ENCODE measurements around the gene DCHS2. TPM values are rescaled to one million over a fixed set of nuclear protein-coding genes. Genes with fewer than 3 reads are reported as not detected.

DCHS2 gene
- total RNA-seq, 1 donor from 2014 or later = not detected

- Histone ChIP-seq H3K4me1 (no peaks in the 10 kb centered on the region), H3K36me3 (no peaks in the 10 kb centered on the region), H3K4me3 (no peak overlapping the region), H3K27ac (no peak overlapping the region), H3K27me3 (no peaks in the 10 kb centered on the region), H3K9me3 (no peaks in the 10 kb centered on the region)
- no peak for TF ChIP-seq CTCF (IDR thresholded peaks at IDR 0.05)
- intact Hi-C loops (cut with DNase I) = no loop called here
- no peak for DNase-seq (ENCODE audit: low spot score in 2 of 2)
Measured at GRCh38 chr4:154511548-154511947, 19.9 kb upstream of the DCHS2 start.

- no peaks in the 10 kb centered on the region for H3K9me3 ChIP-seq
- no peaks in the 10 kb centered on the region for H3K27me3 ChIP-seq
- intact Hi-C loops (cut with DNase I) = loop anchor here (2.0 kb wide), 1 partner anchor 176 kb away; no protein-coding TSS in a partner anchor
- no peak overlapping the region for H3K4me3 ChIP-seq
- DNase-seq (ENCODE audit: low spot score in 2 of 2) = no peak
- TF ChIP-seq CTCF (IDR thresholded peaks at IDR 0.05) = no peak
- H3K4me1 ChIP-seq = no peaks in the 10 kb centered on the region
- H3K36me3 ChIP-seq = no peaks in the 10 kb centered on the region
- no peak overlapping the region for H3K27ac ChIP-seq
Measured at GRCh38 chr4:154507156-154507555, 15.6 kb upstream of the DCHS2 start.

- intact Hi-C loops (cut with DNase I) = loop anchor here (2.0 kb wide), 1 partner anchor 175 kb away; no protein-coding TSS in a partner anchor
- no peaks in the 10 kb centered on the region for H3K4me1 ChIP-seq
- DNase-seq (ENCODE audit: low spot score in 2 of 2) = no peak
Measured at GRCh38 chr4:154506253-154506652, 14.7 kb upstream of the DCHS2 start.

GRCh38 chr4:154503598-154503997 lies 12.0 kb upstream of the DCHS2 start:
- no peaks in the 10 kb centered on the region for H3K9me3 ChIP-seq
- peak in 2 of 3 experiments; percentile 12 to 35 for TF ChIP-seq CTCF (IDR thresholded peaks at IDR 0.05)
- H3K27ac ChIP-seq = no peak overlapping the region
- no peak overlapping the region for H3K4me3 ChIP-seq
- no peaks in the 10 kb centered on the region for H3K4me1 ChIP-seq
- intact Hi-C loops (cut with DNase I) = no loop called here
- no peaks in the 10 kb centered on the region for H3K27me3 ChIP-seq
- H3K36me3 ChIP-seq = no peaks in the 10 kb centered on the region
- DNase-seq (ENCODE audit: low spot score in 2 of 2) = no peak

More at GRCh38 chr4:154506253-154506652, 14.7 kb upstream of the DCHS2 start:
- H3K27me3 ChIP-seq = no peaks in the 10 kb centered on the region
- no peak overlapping the region for H3K27ac ChIP-seq
- H3K4me3 ChIP-seq = no peak overlapping the region
- no peaks in the 10 kb centered on the region for H3K9me3 ChIP-seq
- no peaks in the 10 kb centered on the region for H3K36me3 ChIP-seq
- TF ChIP-seq CTCF (IDR thresholded peaks at IDR 0.05) = peak in 2 of 3 experiments; percentile 16 to 45

- DNase-seq (ENCODE audit: low spot score in 2 of 2) = no peak
- no peaks in the 10 kb centered on the region for H3K36me3 ChIP-seq
- H3K9me3 ChIP-seq = no peaks in the 10 kb centered on the region
- H3K4me1 ChIP-seq = no peaks in the 10 kb centered on the region
- intact Hi-C loops (cut with DNase I) = no loop called here
- H3K4me3 ChIP-seq = no peak overlapping the region
- TF ChIP-seq CTCF (IDR thresholded peaks at IDR 0.05) = no peak
- no peaks in the 10 kb centered on the region for H3K27me3 ChIP-seq
- H3K27ac ChIP-seq = no peak overlapping the region
Measured at GRCh38 chr4:154502111-154502510, 10.5 kb upstream of the DCHS2 start.

GRCh38 chr4:154497889-154498288 lies 6.3 kb upstream of the DCHS2 start:
- H3K27me3 ChIP-seq = no peaks in the 10 kb centered on the region
- TF ChIP-seq CTCF (IDR thresholded peaks at IDR 0.05) = no peak
- H3K4me1 ChIP-seq = no peaks in the 10 kb centered on the region
- no peaks in the 10 kb centered on the region for H3K36me3 ChIP-seq
- no peak overlapping the region for H3K27ac ChIP-seq
- intact Hi-C loops (cut with DNase I) = no loop called here
- H3K4me3 ChIP-seq = no peak overlapping the region
- no peaks in the 10 kb centered on the region for H3K9me3 ChIP-seq
- DNase-seq (ENCODE audit: low spot score in 2 of 2) = no peak
